ENCODE data around the gene TCP10L. TPM values are rescaled to one million over a fixed set of nuclear protein-coding genes. Genes with fewer than 3 reads are reported as not detected.
A peak's percentile ranks its signal among the peaks of the same experiment; 100 is the strongest.

Gene TCP10L
- total and polyA plus RNA-seq, 10 of the 15 experiments (the other 5 are each of a cell fraction or from before 2014, with no cell fraction given), result 0.11 to 0.45 (median 0.19) TPM; not detected in 3

GRCh38 chr21:32570456-32570855, 14.9 kb downstream of the TCP10L start (continued):
- TF ChIP-seq ZNF687 (IDR thresholded peaks at IDR 0.05), result no peak

GRCh38 chr21:32569261-32570230, 15.8 kb downstream of the TCP10L start:
- ATAC-seq (peak; percentile 99), DNase-seq (ENCODE audit: low read depth, low spot score) (peak; percentile 13), FAIRE-seq (peak; percentile 80)
- Histone ChIP-seq H4K20me1 (ENCODE audit: control insufficient read depth, insufficient read depth) (no peaks in the 10 kb centered on the region), H3K9me3 (replicated peaks; ENCODE audit: control insufficient read depth, insufficient read depth, low read length) (peaks cover 1% of the 10 kb centered on the region; the same call in 1 of the 3 replicates), H3K4me2 (ENCODE audit: control insufficient read depth, insufficient read depth) (peak overlapping the region; percentile 99), H3K4me3 (peak overlapping the region; percentile 73), H3K9ac (ENCODE audit: control insufficient read depth, insufficient read depth, low read length) (peak overlapping the region; percentile 36; the same call in 1 of the 2 replicates), H2AFZ (ENCODE audit: control insufficient read depth, low read depth, low read length) (peak overlapping the region; percentile 93), H3K79me2 (ENCODE audit: control insufficient read depth, insufficient read depth, low read length) (no peaks in the 10 kb centered on the region), H3K27ac (ENCODE audit: control insufficient read depth, insufficient read depth) (no peak overlapping the region), H3K36me3 (ENCODE audit: control insufficient read depth in 2 of 2, insufficient read depth in 2 of 2, low read length in 1 of 2) (no peaks in the 10 kb centered on the region), H3K4me1 (ENCODE audit: control insufficient read depth, insufficient read depth, low read length) (no peaks in the 10 kb centered on the region; the same call in 1 of the 2 replicates), H3K27me3 (replicated peaks in 1 of 2; ENCODE audit: control insufficient read depth in 2 of 2, insufficient read depth in 2 of 2, low read length in 1 of 2) (peaks cover 2 to 3% of the 10 kb centered on the region in 2 experiments; a peak in 1 of 4 replicates)
- ChIA-PET POLR2A (interaction anchor here (0.6 kb wide), 1 partner anchor 567 kb away, joined by 3 read pairs; no protein-coding TSS in a partner anchor), RAD21 (ENCODE audit: unreplicated experiment) (interaction anchor here (1.2 kb wide), 1 partner anchor 31 kb away, joined by 4 read pairs; no protein-coding TSS in a partner anchor), SMC1A (ENCODE audit: uncharacterized antibody, unreplicated experiment) (interaction anchor here (1.0 to 1.5 kb wide), 2 partner anchors 11 to 31 kb away, joined by 3 to 4 read pairs; no protein-coding TSS in a partner anchor), CTCF (interaction anchor here (0.6 to 3.1 kb wide), 13 partner anchors 9 to 206 kb away, joined by 3 to 34 read pairs (median 4); no protein-coding TSS in a partner anchor)
- BruUV-seq (replicated peaks), result no TSS peak
- intact Hi-C loops (cut with micrococcal nuclease; ENCODE audit: unreplicated experiment), result loop anchor here (10.0 kb wide), 1 partner anchor 165 kb away; no protein-coding TSS in a partner anchor
- 5% methylated on average over 61 of the region's 61 CpGs for WGBS (ENCODE audit: insufficient coverage, insufficient replicate concordance, low lambda C conversion rate, missing lambda C conversion rate)
- in situ Hi-C loops (cut with MboI), result no loop called here
- TF ChIP-seq POLR2A (IDR thresholded peaks at IDR 0.05; ENCODE audit: low read depth, low read length) (peak; percentile 36; the same call in 1 of the 2 replicates), ZNF24 (IDR thresholded peaks at IDR 0.05) (no peak), IKZF2 (IDR thresholded peaks at IDR 0.05) (no peak), REST (IDR thresholded peaks at IDR 0.05; ENCODE audit: low read depth, low read length) (no peak), MAX (IDR thresholded peaks at IDR 0.05; ENCODE audit: low read depth, low read length) (no peak), SP1 (IDR thresholded peaks at IDR 0.05; ENCODE audit: low read depth, low read length) (no peak), DPF2 (IDR thresholded peaks at IDR 0.05) (no peak), RAD21 (IDR thresholded peaks at IDR 0.05; ENCODE audit: insufficient read depth, low read depth, low read length) (peak; percentile 53), MXI1 (IDR thresholded peaks at IDR 0.05; ENCODE audit: low read depth, low read length) (no peak), SRF (IDR thresholded peaks at IDR 0.05; ENCODE audit: low read depth in 2 of 2, low read length in 2 of 2) (no peak), POLR2AphosphoS2 (IDR thresholded peaks at IDR 0.05; ENCODE audit: low read depth, low read length) (no peak)
